ENCODE results near the gene NHSL2.

GRCh38 chrX:72023071-72023470 is 112.4 kb downstream of the NHSL2 start:
- TF ChIP-seq, protein P1, sequence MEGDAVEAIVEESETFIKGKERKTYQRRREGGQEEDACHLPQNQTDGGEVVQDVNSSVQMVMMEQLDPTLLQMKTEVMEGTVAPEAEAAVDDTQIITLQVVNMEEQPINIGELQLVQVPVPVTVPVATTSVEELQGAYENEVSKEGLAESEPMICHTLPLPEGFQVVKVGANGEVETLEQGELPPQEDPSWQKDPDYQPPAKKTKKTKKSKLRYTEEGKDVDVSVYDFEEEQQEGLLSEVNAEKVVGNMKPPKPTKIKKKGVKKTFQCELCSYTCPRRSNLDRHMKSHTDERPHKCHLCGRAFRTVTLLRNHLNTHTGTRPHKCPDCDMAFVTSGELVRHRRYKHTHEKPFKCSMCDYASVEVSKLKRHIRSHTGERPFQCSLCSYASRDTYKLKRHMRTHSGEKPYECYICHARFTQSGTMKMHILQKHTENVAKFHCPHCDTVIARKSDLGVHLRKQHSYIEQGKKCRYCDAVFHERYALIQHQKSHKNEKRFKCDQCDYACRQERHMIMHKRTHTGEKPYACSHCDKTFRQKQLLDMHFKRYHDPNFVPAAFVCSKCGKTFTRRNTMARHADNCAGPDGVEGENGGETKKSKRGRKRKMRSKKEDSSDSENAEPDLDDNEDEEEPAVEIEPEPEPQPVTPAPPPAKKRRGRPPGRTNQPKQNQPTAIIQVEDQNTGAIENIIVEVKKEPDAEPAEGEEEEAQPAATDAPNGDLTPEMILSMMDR (IDR thresholded peaks at IDR 0.05) = no peak
- TF ChIP-seq POLR2A (IDR thresholded peaks at IDR 0.05) (no peak), EP300 (IDR thresholded peaks at IDR 0.05) (no peak)
